Measurements from ENCODE around the gene MYBPC1.

GRCh38 chr12:101666052-101666728, 71.4 kb downstream of the MYBPC1 start:
- TF ChIP-seq CTCF (IDR thresholded peaks at IDR 0.05) (no peak), POLR2A (IDR thresholded peaks at IDR 0.05) (no peak)

Data from adrenal gland (tissue), 5 donors.